HG03558 (cell line): Measurements from ENCODE around the gene MAGEF1.

Experiments used
- ATAC-seq: cut with Tn5 transposase; IDR thresholded peaks from one replicate; pipeline ENCODE4 v1.9.1; 2021; ENCODE audit warnings: moderate number of reproducible peaks; ENCODE audit not compliant: unreplicated experiment; ENCODE audit errors: extremely low read depth

Gene MAGEF1

GRCh38 chr3:184674626-184675025, 37.2 kb downstream of the MAGEF1 start:
- ATAC-seq: no peak

- ATAC-seq: no peak
Measured at GRCh38 chr3:184672977-184673870, 38.6 kb downstream of the MAGEF1 start.

GRCh38 chr3:184672335-184672734, 39.5 kb downstream of the MAGEF1 start:
- ATAC-seq: no peak

GRCh38 chr3:184670091-184670602, 41.7 kb downstream of the MAGEF1 start:
- no peak for ATAC-seq

- no peak for ATAC-seq
Measured at GRCh38 chr3:184669578-184669977, 42.3 kb downstream of the MAGEF1 start.

GRCh38 chr3:184666442-184666841, 45.4 kb downstream of the MAGEF1 start:
- no peak for ATAC-seq

- ATAC-seq: no peak
Measured at GRCh38 chr3:184665101-184665500, 46.8 kb downstream of the MAGEF1 start.

GRCh38 chr3:184663756-184664155, 48.1 kb downstream of the MAGEF1 start:
- ATAC-seq: no peak

GRCh38 chr3:184663356-184663755, 48.5 kb downstream of the MAGEF1 start:
- ATAC-seq: no peak

GRCh38 chr3:184662187-184662586, 49.7 kb downstream of the MAGEF1 start:
- no peak for ATAC-seq

GRCh38 chr3:184660931-184661330, 50.9 kb downstream of the MAGEF1 start:
- no peak for ATAC-seq
